Common myeloid progenitor, CD34-positive (primary cell): ENCODE results near the gene TTI1.
A peak's percentile ranks its signal among the peaks of the same experiment; 100 is the strongest.

Experiments
- CTCF ChIA-PET: fragments of 350-600 bp; sonication (Branson Sonifier 250); formaldehyde crosslinking; loops from one replicate; lab custom pipeline; 2021; ENCODE audit warnings: antibody characterized with exemption; lab: Charles Lee
- POLR2A ChIA-PET: fragments of 350-600 bp; sonication (Branson Sonifier 250); formaldehyde crosslinking; loops from one replicate; lab custom pipeline; 2021; ENCODE audit warnings: antibody characterized with exemption; lab: Charles Lee
- DNase-seq, 3 donors: peaks; one replicate each; pipeline versions ENCODE4 v3.0.0 to v3.0.0-alpha.2; 2013
- H3K27ac ChIP-seq, 2 experiments: 1 replicate in 1 of 2; 2 replicates in 1 of 2; pipeline ENCODE4 v1.7.0; 2013; ENCODE audit warnings: inconsistent platforms in 2 of 2, low read length in 2 of 2, mild to moderate bottlenecking in 2 of 2, low read depth in 1 of 2, moderate library complexity in 1 of 2; ENCODE audit not compliant: severe bottlenecking in 2 of 2, insufficient read depth in 1 of 2, poor library complexity in 1 of 2
- H3K27me3 ChIP-seq, 5 experiments: replicated peaks in 2 of 5; 1 replicate in 3 of 5; 2 replicates in 2 of 5; pipeline versions ENCODE4 v1.6.1 to v1.7.0; 2013; ENCODE audit warnings: low read length in 4 of 5, mild to moderate bottlenecking in 2 of 5, moderate library complexity in 2 of 5, inconsistent platforms in 1 of 5; ENCODE audit not compliant: insufficient read depth in 5 of 5, control insufficient read depth in 4 of 5
- H3K36me3 ChIP-seq, 4 experiments: 1 replicate in 2 of 4; 2 replicates in 2 of 4; pipeline versions ENCODE4 v1.6.1 to v1.7.0; 2013; ENCODE audit warnings: low read length in 3 of 4, control low read depth in 1 of 4, mild to moderate bottlenecking in 1 of 4; ENCODE audit not compliant: control insufficient read depth in 4 of 4, insufficient read depth in 4 of 4
- H3K4me1 ChIP-seq, 4 experiments: 1 replicate in 3 of 4; 2 replicates in 1 of 4; pipeline versions ENCODE4 v1.6.1 to v1.7.1; 2013; ENCODE audit warnings: low read length in 3 of 4, mild to moderate bottlenecking in 3 of 4, control low read depth in 1 of 4, inconsistent platforms in 1 of 4, moderate library complexity in 1 of 4; ENCODE audit not compliant: control insufficient read depth in 4 of 4, insufficient read depth in 4 of 4; ENCODE audit errors: control extremely low read depth in 1 of 4
- H3K4me3 ChIP-seq, 7 experiments: 1 replicate in 4 of 7; 2 replicates in 3 of 7; pipeline versions ENCODE4 v1.5.1 to v1.7.0; 2013; ENCODE audit warnings: mild to moderate bottlenecking in 7 of 7, low read length in 6 of 7, moderate library complexity in 6 of 7, inconsistent platforms in 2 of 7, low read depth in 2 of 7, control low read depth in 1 of 7; ENCODE audit not compliant: insufficient read depth in 4 of 7, control insufficient read depth in 1 of 7; ENCODE audit errors: extremely low read depth in 1 of 7
- H3K9me3 ChIP-seq, 5 experiments: 1 replicate in 4 of 5; 2 replicates in 1 of 5; pipeline versions ENCODE4 v1.6.1 to v1.7.1; 2013; ENCODE audit warnings: low read length in 4 of 5, mild to moderate bottlenecking in 2 of 5, inconsistent platforms in 1 of 5, low read depth in 1 of 5, moderate library complexity in 1 of 5; ENCODE audit not compliant: control insufficient read depth in 4 of 5, insufficient read depth in 2 of 5; ENCODE audit errors: control extremely low read depth in 1 of 5
- WGBS: methylation state at CpG from one replicate; pipeline ENCODE4 v1.1.5; 2013; ENCODE audit not compliant: insufficient coverage; 5-methylcytosine and 5-hydroxymethylcytosine counted together

The TTI1 gene

GRCh38 chr20:38032585-38033329 is 499 bp downstream of the TTI1 start:
- Histone ChIP-seq H3K4me1 (peaks cover 13 to 38% (median 26%) of the 10 kb centered on the region in 4 experiments), H3K9me3 (peaks cover 0 to 3% (median 0%) of the 10 kb centered on the region in 5 experiments), H3K27ac (peak overlapping the region; percentile 92 to 94), H3K4me3 (peak overlapping the region; percentile 84 to 96 (median 94)), H3K36me3 (peaks cover 0 to 21% (median 6%) of the 10 kb centered on the region in 4 experiments), H3K27me3 (no peaks in the 10 kb centered on the region)
- CTCF ChIA-PET: interaction anchor here (0.7 to 1.7 kb wide), 5 partner anchors 16 to 197 kb away, joined by 3 to 4 read pairs (median 3); no protein-coding TSS in a partner anchor
- DNase-seq: no peak
- POLR2A ChIA-PET: interaction anchor here (0.6 to 0.8 kb wide), 3 partner anchors 242 to 632 kb away, joined by 3 read pairs; no protein-coding TSS in a partner anchor
- 39% methylated on average over 26 of the region's 28 CpGs for WGBS

GRCh38 chr20:38031957-38032356 is 1.3 kb downstream of the TTI1 start:
- POLR2A ChIA-PET: interaction anchor here (0.6 kb wide), 1 partner anchor 243 kb away, joined by 3 read pairs; no protein-coding TSS in a partner anchor
- CTCF ChIA-PET: interaction anchor here (1.1 to 1.7 kb wide), 2 partner anchors 22 to 197 kb away, joined by 3 to 4 read pairs; no protein-coding TSS in a partner anchor
- WGBS: 100% methylated on average over 1 of the region's 3 CpGs
- Histone ChIP-seq H3K4me1 (peaks cover 13 to 38% (median 26%) of the 10 kb centered on the region in 4 experiments), H3K9me3 (peaks cover 0 to 3% (median 0%) of the 10 kb centered on the region in 5 experiments), H3K36me3 (peaks cover 0 to 16% (median 3%) of the 10 kb centered on the region in 4 experiments), H3K27ac (peak overlapping the region in 1 of 2 experiments; percentile 94), H3K27me3 (no peaks in the 10 kb centered on the region), H3K4me3 (peak overlapping the region in 3 of 7 experiments; percentile 93 to 96 (median 94))
- no peak for DNase-seq

GRCh38 chr20:38029453-38029852 is 3.8 kb downstream of the TTI1 start:
- peaks cover 0 to 6% (median 2%) of the 10 kb centered on the region in 4 experiments for H3K36me3 ChIP-seq
- 95% methylated on average over 3 of the region's 3 CpGs for WGBS
- ChIA-PET CTCF (interaction anchor here (1.9 kb wide), 1 partner anchor 28 kb away, joined by 5 read pairs; no protein-coding TSS in a partner anchor), POLR2A (no interaction called here)
- no peak for DNase-seq
- no peak overlapping the region for H3K4me3 ChIP-seq
- H3K9me3 ChIP-seq: peaks cover 0 to 3% (median 0%) of the 10 kb centered on the region in 5 experiments
- H3K27ac ChIP-seq: no peak overlapping the region
- peaks cover 13 to 26% (median 20%) of the 10 kb centered on the region in 4 experiments for H3K4me1 ChIP-seq
- H3K27me3 ChIP-seq: no peaks in the 10 kb centered on the region

- Histone ChIP-seq H3K27ac (no peak overlapping the region), H3K9me3 (peaks cover 0 to 3% (median 0%) of the 10 kb centered on the region in 5 experiments), H3K4me1 (peaks cover 7 to 23% (median 14%) of the 10 kb centered on the region in 4 experiments), H3K4me3 (peak overlapping the region in 1 of 7 experiments; percentile 40), H3K27me3 (no peaks in the 10 kb centered on the region), H3K36me3 (peaks cover 0 to 15% (median 5%) of the 10 kb centered on the region in 4 experiments)
- ChIA-PET CTCF (interaction anchor here (1.4 kb wide), 1 partner anchor 17 kb away, joined by 5 read pairs; no protein-coding TSS in a partner anchor), POLR2A (no interaction called here)
- DNase-seq: no peak
- WGBS: 98% methylated on average over 4 of the region's 5 CpGs
These were observed 8.8 kb downstream of the TTI1 start for GRCh38 chr20:38024496-38024895.

- no peak overlapping the region for H3K27ac ChIP-seq
- H3K27me3 ChIP-seq: no peaks in the 10 kb centered on the region
- peak overlapping the region in 2 of 7 experiments; percentile 24 to 40 for H3K4me3 ChIP-seq
- CTCF ChIA-PET: interaction anchor here (1.4 kb wide), 1 partner anchor 18 kb away, joined by 5 read pairs; no protein-coding TSS in a partner anchor
- peaks cover 5 to 26% (median 8%) of the 10 kb centered on the region in 4 experiments for H3K36me3 ChIP-seq
- H3K9me3 ChIP-seq: peaks cover 0 to 10% (median 3%) of the 10 kb centered on the region in 5 experiments
- H3K4me1 ChIP-seq: peaks cover 7 to 23% (median 14%) of the 10 kb centered on the region in 4 experiments
- peak; percentile 14 to 44 (median 29) for DNase-seq
- POLR2A ChIA-PET: no interaction called here
- WGBS: 100% methylated on average over 2 of the region's 5 CpGs
These were observed 9.9 kb downstream of the TTI1 start for GRCh38 chr20:38023181-38024001.

- H3K27ac ChIP-seq: no peak overlapping the region
- no peaks in the 10 kb centered on the region for H3K27me3 ChIP-seq
- no peak overlapping the region for H3K4me3 ChIP-seq
- H3K9me3 ChIP-seq: peaks cover 1 to 26% (median 10%) of the 10 kb centered on the region in 5 experiments
- no CpG with 5 or more reads among the region's 2 CpGs for WGBS
- H3K4me1 ChIP-seq: peaks cover 7 to 23% (median 14%) of the 10 kb centered on the region in 4 experiments
- POLR2A ChIA-PET: no interaction called here
- peaks cover 16 to 43% (median 25%) of the 10 kb centered on the region in 4 experiments for H3K36me3 ChIP-seq
- CTCF ChIA-PET: no interaction called here
- no peak for DNase-seq
These were observed 12.0 kb downstream of the TTI1 start for GRCh38 chr20:38021087-38021772.
